Parathyroid adenoma (tissue), 2 donors: ENCODE data around the gene RFPL3.

Experiments
- H2AFZ ChIP-seq: fragments of 300-600 bp; sonication (generic); one replicate; pipeline ENCODE4 v1.7.0; 2017; ENCODE audit warnings: antibody characterized with exemption, mild to moderate bottlenecking
- H3K27ac ChIP-seq: fragments of 300-600 bp; sonication (generic); one replicate; pipeline ENCODE4 v1.7.0; 2017
- H3K27me3 ChIP-seq: fragments of 300-600 bp; sonication (generic); one replicate; pipeline ENCODE4 v1.7.0; 2017; ENCODE audit warnings: low read length; ENCODE audit not compliant: control insufficient read depth, insufficient read depth
- H3K36me3 ChIP-seq: fragments of 300-600 bp; sonication (generic); one replicate; pipeline ENCODE4 v1.7.0; 2017; ENCODE audit warnings: low read length; ENCODE audit not compliant: control insufficient read depth, insufficient read depth
- H3K4me1 ChIP-seq: fragments of 300-600 bp; sonication (generic); one replicate; pipeline ENCODE4 v1.7.0; 2017; ENCODE audit warnings: control low read depth
- H3K4me2 ChIP-seq: fragments of 300-600 bp; sonication (generic); one replicate; pipeline ENCODE4 v1.7.0; 2017; ENCODE audit warnings: low read length
- H3K4me3 ChIP-seq: fragments of 300-600 bp; sonication (generic); one replicate; pipeline ENCODE4 v1.7.0; 2017; ENCODE audit warnings: low read depth, low read length
- H3K79me2 ChIP-seq: fragments of 300-600 bp; sonication (generic); one replicate; pipeline ENCODE4 v1.7.0; 2017; ENCODE audit warnings: control low read depth
- H3K9ac ChIP-seq: fragments of 300-600 bp; sonication (generic); one replicate; pipeline ENCODE4 v1.7.0; 2017; ENCODE audit warnings: mild to moderate bottlenecking
- H3K9me3 ChIP-seq: fragments of 300-600 bp; sonication (generic); one replicate; pipeline ENCODE4 v1.7.0; 2017; ENCODE audit warnings: low read length; ENCODE audit not compliant: control insufficient read depth
- CTCF ChIP-seq: fragments of 300-600 bp; sonication (generic); IDR thresholded peaks from one replicate; pipeline ENCODE4 v1.7.0; 2017; ENCODE audit warnings: antibody characterized with exemption, mild to moderate bottlenecking
- donor health status: primary hyperparathyroidism.

RFPL3 gene

GRCh38 chr22:32325416-32325801, 32.3 kb upstream of the RFPL3 start:
- H3K27me3 ChIP-seq = no peaks in the 10 kb centered on the region
- no peak overlapping the region for H3K27ac ChIP-seq
- no peak overlapping the region for H2AFZ ChIP-seq
- no peak for TF ChIP-seq CTCF
- no peaks in the 10 kb centered on the region for H3K36me3 ChIP-seq
- no peak overlapping the region for H3K9ac ChIP-seq
- no peaks in the 10 kb centered on the region for H3K79me2 ChIP-seq
- no peaks in the 10 kb centered on the region for H3K9me3 ChIP-seq
- no peaks in the 10 kb centered on the region for H3K4me1 ChIP-seq
- H3K4me3 ChIP-seq = no peak overlapping the region
- H3K4me2 ChIP-seq = no peak overlapping the region

GRCh38 chr22:32325811-32326237, 31.8 kb upstream of the RFPL3 start:
- no peak for TF ChIP-seq CTCF
- Histone ChIP-seq H3K9me3 (no peaks in the 10 kb centered on the region), H3K4me1 (no peaks in the 10 kb centered on the region), H3K36me3 (no peaks in the 10 kb centered on the region), H3K79me2 (no peaks in the 10 kb centered on the region), H3K27ac (no peak overlapping the region), H3K4me3 (no peak overlapping the region), H3K4me2 (no peak overlapping the region), H3K27me3 (no peaks in the 10 kb centered on the region), H2AFZ (no peak overlapping the region), H3K9ac (no peak overlapping the region)

GRCh38 chr22:32326647-32327046, 31.0 kb upstream of the RFPL3 start:
- no peaks in the 10 kb centered on the region for H3K36me3 ChIP-seq
- TF ChIP-seq CTCF = no peak
- H3K4me2 ChIP-seq = no peak overlapping the region
- H3K27ac ChIP-seq = no peak overlapping the region
- no peak overlapping the region for H3K9ac ChIP-seq
- H3K4me1 ChIP-seq = no peaks in the 10 kb centered on the region
- H3K79me2 ChIP-seq = no peaks in the 10 kb centered on the region
- H3K4me3 ChIP-seq = no peak overlapping the region
- no peaks in the 10 kb centered on the region for H3K9me3 ChIP-seq
- no peak overlapping the region for H2AFZ ChIP-seq
- H3K27me3 ChIP-seq = no peaks in the 10 kb centered on the region

- no peak overlapping the region for H3K27ac ChIP-seq
- no peak overlapping the region for H3K4me3 ChIP-seq
- TF ChIP-seq CTCF = no peak
- no peaks in the 10 kb centered on the region for H3K4me1 ChIP-seq
- no peaks in the 10 kb centered on the region for H3K79me2 ChIP-seq
- H3K9ac ChIP-seq = no peak overlapping the region
- H3K36me3 ChIP-seq = no peaks in the 10 kb centered on the region
- no peaks in the 10 kb centered on the region for H3K27me3 ChIP-seq
- H2AFZ ChIP-seq = no peak overlapping the region
- no peaks in the 10 kb centered on the region for H3K9me3 ChIP-seq
- no peak overlapping the region for H3K4me2 ChIP-seq
Measured at GRCh38 chr22:32327066-32327465, 30.6 kb upstream of the RFPL3 start.

GRCh38 chr22:32327596-32328171, 30.0 kb upstream of the RFPL3 start:
- H3K36me3 ChIP-seq = no peaks in the 10 kb centered on the region
- H3K79me2 ChIP-seq = no peaks in the 10 kb centered on the region
- no peak overlapping the region for H3K4me3 ChIP-seq

More at GRCh38 chr22:32327596-32328171, 30.0 kb upstream of the RFPL3 start:
- Histone ChIP-seq H2AFZ (no peak overlapping the region), H3K27ac (no peak overlapping the region), H3K4me2 (no peak overlapping the region), H3K4me1 (no peaks in the 10 kb centered on the region), H3K27me3 (no peaks in the 10 kb centered on the region), H3K9ac (no peak overlapping the region), H3K9me3 (no peaks in the 10 kb centered on the region)
- TF ChIP-seq CTCF = no peak
